HCT116 (cell line): ENCODE measurements around the gene NECTIN3. TPM values are rescaled to one million over a fixed set of nuclear protein-coding genes. Genes with fewer than 3 reads are reported as not detected.

Source experiments
- ATAC-seq: fragments of 200-7000 bp; cut with Tn5 transposase; 2 replicates; pipeline ENCODE4 v1.9.1; 2020; ENCODE audit warnings: mild to moderate bottlenecking, moderate library complexity
- BruUV-seq: library from RNA; stranded (reverse); fragments of 400-500 nt; replicated peaks from 2 replicates; lab custom pipeline; 2021; lab: Mats Ljungman, UMichigan
- CTCF ChIA-PET: fragments of 300-600 bp; sonication (Branson Sonifier 250); formaldehyde crosslinking; loops from one replicate; lab custom pipeline; 2021; ENCODE audit warnings: antibody characterized with exemption; lab: Charles Lee
- POLR2A ChIA-PET: fragments of 300-600, 350-600 bp; sonication (Branson Sonifier 250); formaldehyde crosslinking; loops from one replicate; lab custom pipeline; 2021; ENCODE audit warnings: antibody characterized with exemption; lab: Charles Lee
- RAD21 ChIA-PET, 2 experiments: fragments of 300-600 bp; sonication (Branson Sonifier 250); formaldehyde crosslinking; loops; one replicate each; lab custom pipeline; 2023; ENCODE audit warnings: low total read pairs in 2 of 2; ENCODE audit not compliant: uncharacterized antibody in 2 of 2, unreplicated experiment in 2 of 2, low non-redundant PET in 1 of 2; lab: Charles Lee
- DNase-seq: peaks from one replicate; pipeline ENCODE4 v3.0.0-alpha.2; 2010; ENCODE audit warnings: low read depth, low spot score
- H2AFZ ChIP-seq: fragments of 200-600 bp; shearing (Covaris generic), sonication (generic); 2 replicates; pipeline ENCODE4 v1.6.1; 2017; ENCODE audit warnings: low read depth, mixed run types, mixed read lengths, antibody characterized with exemption, low read length; ENCODE audit not compliant: poor library complexity, severe bottlenecking
- H3K27ac ChIP-seq: 2 replicates; pipeline ENCODE4 v1.5.1; 2012; ENCODE audit warnings: low read depth, low read length
- H3K27me3 ChIP-seq: fragments of 200-600 bp; sonication (generic); 2 replicates; pipeline ENCODE4 v1.6.1; 2016; ENCODE audit warnings: mixed run types, low read length, mixed read lengths; ENCODE audit not compliant: insufficient read depth
- H3K36me3 ChIP-seq, 2 experiments: fragments of 200-500 bp in 1 of 2; fragments of 200-600 bp in 1 of 2; sonication (Bioruptor generic) in 1 of 2; sonication (generic) in 1 of 2; 2 replicates each; pipeline versions ENCODE4 v1.5.1 to v1.6.1; 2014 to 2016; ENCODE audit warnings: low read length in 2 of 2, inconsistent platforms in 1 of 2, mixed read lengths in 1 of 2, mixed run types in 1 of 2; ENCODE audit not compliant: insufficient read depth in 2 of 2, control insufficient read depth in 1 of 2
- H3K4me1 ChIP-seq, 2 experiments: fragments of 200-600 bp in 1 of 2; sonication (generic) in 1 of 2; 2 replicates each; pipeline versions ENCODE4 v1.5.1 to v1.6.1; 2012 to 2017; ENCODE audit warnings: low read length in 2 of 2, inconsistent platforms in 1 of 2, mild to moderate bottlenecking in 1 of 2, mixed read lengths in 1 of 2, mixed run types in 1 of 2, moderate library complexity in 1 of 2; ENCODE audit not compliant: insufficient read depth in 2 of 2, control insufficient read depth in 1 of 2
- H3K4me2 ChIP-seq: fragments of 200-600 bp; sonication (generic); 2 replicates; pipeline ENCODE4 v1.6.1; 2017; ENCODE audit warnings: mixed run types, low read length, mixed read lengths
- H3K4me3 ChIP-seq, 2 experiments: fragments of 200-600 bp in 1 of 2; sonication (generic) in 1 of 2; replicated peaks in 1 of 2; 2 replicates each; pipeline ENCODE4 v1.5.1; 2011 to 2016; ENCODE audit warnings: low read length in 2 of 2, control low read depth in 1 of 2, low read depth in 1 of 2, mild to moderate bottlenecking in 1 of 2, mixed read lengths in 1 of 2, mixed run types in 1 of 2
- H3K79me2 ChIP-seq: fragments of 200-600 bp; sonication (generic); 2 replicates; pipeline ENCODE4 v1.6.1; 2017; ENCODE audit warnings: mild to moderate bottlenecking, mixed run types, low read length, moderate library complexity, mixed read lengths; ENCODE audit not compliant: insufficient read depth
- H3K9ac ChIP-seq: fragments of 200-600 bp; sonication (generic); 2 replicates; pipeline ENCODE4 v1.6.1; 2016; ENCODE audit warnings: low read length, mixed read lengths
- H3K9me2 ChIP-seq: fragments of 200-600 bp; sonication (generic), shearing (Covaris generic); 2 replicates; pipeline ENCODE4 v1.6.1; 2017; ENCODE audit warnings: mixed run types, mild to moderate bottlenecking, moderate library complexity; ENCODE audit not compliant: insufficient read depth
- H3K9me3 ChIP-seq, 2 experiments: fragments of 200-500 bp in 1 of 2; fragments of 200-600 bp in 1 of 2; sonication (Bioruptor generic) in 1 of 2; sonication (generic) in 1 of 2; 2 replicates each; pipeline ENCODE4 v1.6.1; 2014 to 2017; ENCODE audit warnings: low read length in 2 of 2, mixed read lengths in 2 of 2, inconsistent platforms in 1 of 2, low read depth in 1 of 2, mild to moderate bottlenecking in 1 of 2, mixed run types in 1 of 2, moderate library complexity in 1 of 2; ENCODE audit not compliant: control insufficient read depth in 1 of 2, insufficient read depth in 1 of 2
- H4K20me1 ChIP-seq: fragments of 200-600 bp; sonication (generic), shearing (Covaris generic); 2 replicates; pipeline ENCODE4 v1.6.1; 2017; ENCODE audit warnings: mixed run types, mild to moderate bottlenecking, moderate library complexity; ENCODE audit not compliant: insufficient read depth
- CBX3 ChIP-seq: IDR thresholded peaks from 2 replicates; pipeline ENCODE4 v1.6.1; 2012; ENCODE audit warnings: low read depth
- CEBPB ChIP-seq: IDR thresholded peaks from 2 replicates; pipeline ENCODE4 v1.6.1; 2012; ENCODE audit warnings: low read depth
- CTCF ChIP-seq, 3 experiments: fragments of 200-600 bp in 1 of 3; sonication (generic) in 1 of 3; IDR thresholded peaks in 2 of 3; conservative IDR thresholded peaks in 1 of 3; 2 replicates each; pipeline ENCODE4 v1.5.1; 2012 to 2017; ENCODE audit warnings: low read depth in 2 of 3, low read length in 2 of 3, antibody characterized with exemption in 1 of 3, borderline replicate concordance in 1 of 3, control low read depth in 1 of 3, mild to moderate bottlenecking in 1 of 3, mixed read lengths in 1 of 3, mixed run types in 1 of 3, moderate library complexity in 1 of 3; ENCODE audit not compliant: insufficient read depth in 1 of 3
- EZH2 ChIP-seq: fragments of 200-600 bp; sonication (generic); IDR thresholded peaks from 2 replicates; pipeline ENCODE4 v1.6.1; 2017; ENCODE audit warnings: antibody characterized with exemption, mixed run types
- FOSL1 ChIP-seq: IDR thresholded peaks from 2 replicates; pipeline ENCODE4 v1.6.1; 2012; ENCODE audit warnings: low read depth
- JUND ChIP-seq: IDR thresholded peaks from 2 replicates; pipeline ENCODE4 v1.6.1; 2012
- POLR2A ChIP-seq: IDR thresholded peaks from 2 replicates; pipeline ENCODE4 v1.7.0; 2011; ENCODE audit warnings: borderline replicate concordance; ENCODE audit not compliant: insufficient read depth, insufficient read length; ENCODE audit errors: extremely low read depth
- POLR2AphosphoS5 ChIP-seq: IDR thresholded peaks from 2 replicates; pipeline ENCODE4 v1.6.1; 2011; ENCODE audit warnings: mild to moderate bottlenecking, low read depth, low read length, moderate library complexity
- RAD21 ChIP-seq: IDR thresholded peaks from 2 replicates; pipeline ENCODE4 v1.6.1; 2012; ENCODE audit warnings: low read depth, mild to moderate bottlenecking
- REST ChIP-seq: IDR thresholded peaks from 2 replicates; pipeline ENCODE4 v1.6.1; 2012; ENCODE audit warnings: low read depth
- SRF ChIP-seq: IDR thresholded peaks from 2 replicates; pipeline ENCODE4 v1.6.1; 2012; ENCODE audit warnings: low read depth
- TCF7L2 ChIP-seq: IDR thresholded peaks from 2 replicates; pipeline ENCODE4 v1.7.0; 2011; ENCODE audit warnings: borderline replicate concordance, inconsistent platforms; ENCODE audit not compliant: insufficient read depth, insufficient read length; ENCODE audit errors: extremely low read depth
- ZBTB33 ChIP-seq: IDR thresholded peaks from 2 replicates; pipeline ENCODE4 v1.6.1; 2011; ENCODE audit warnings: mild to moderate bottlenecking, low read length, moderate library complexity; ENCODE audit not compliant: insufficient replicate concordance; ENCODE audit errors: extremely low read depth
- ZFX ChIP-seq: fragments of 450-650 bp; IDR thresholded peaks from 2 replicates; pipeline ENCODE4 v1.6.1; 2017
- intact Hi-C: fragments of 100-400 bp; cut with micrococcal nuclease; formaldehyde crosslinking; loops from 2 replicates; pipeline ENCODE4 v1.10.0; 2022
- total RNA-seq: library from RNA; stranded (reverse); gene quantifications from one replicate; pipeline ENCODE4 v1.2.1, GENCODE V29; 2021; ENCODE audit not compliant: unreplicated experiment

The NECTIN3 gene
- total RNA-seq, 1 experiment from 2014 or later: 93.6 TPM

DNA sequence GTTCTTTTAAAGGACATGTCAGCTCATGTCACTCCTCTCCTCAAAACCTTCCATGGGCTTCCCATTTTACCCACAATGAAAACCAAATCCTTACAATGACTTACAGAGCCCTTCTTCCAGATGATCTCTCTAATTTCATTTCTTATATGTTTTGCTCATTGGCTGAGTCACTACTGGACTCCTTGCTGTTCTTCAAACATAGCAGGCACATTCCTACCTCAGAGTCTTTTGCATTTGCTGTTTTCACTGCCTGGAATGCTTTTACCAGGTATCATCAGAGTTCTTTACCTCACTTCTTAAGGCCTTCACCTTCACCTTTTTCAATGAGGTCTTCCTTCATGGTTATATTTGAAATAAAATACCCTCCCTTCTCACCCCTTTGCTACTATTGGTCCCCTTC is 57.3 kb downstream of the NECTIN3 start:
- ChIA-PET CTCF (no interaction called here), RAD21 (no interaction called here), POLR2A (no interaction called here)
- Histone ChIP-seq H3K4me1 (no peaks in the 10 kb centered on the region), H3K4me3 (no peak overlapping the region), H3K79me2 (peaks cover 67% of the 10 kb centered on the region), H3K4me2 (no peak overlapping the region), H2AFZ (no peak overlapping the region), H3K9me2 (no peaks in the 10 kb centered on the region), H3K36me3 (peaks cover 10 to 22% of the 10 kb centered on the region in 2 experiments; a peak in 3 of 4 replicates), H3K9ac (no peak overlapping the region), H4K20me1 (no peaks in the 10 kb centered on the region), H3K27me3 (no peaks in the 10 kb centered on the region), H3K27ac (no peak overlapping the region; the same call in 1 of the 2 replicates), H3K9me3 (no peaks in the 10 kb centered on the region)
- DNase-seq: no peak
- no peak for ATAC-seq
- TF ChIP-seq POLR2AphosphoS5 (no peak), FOSL1 (no peak)
- intact Hi-C loops: no loop called here
- BruUV-seq: no TSS peak

DNA sequence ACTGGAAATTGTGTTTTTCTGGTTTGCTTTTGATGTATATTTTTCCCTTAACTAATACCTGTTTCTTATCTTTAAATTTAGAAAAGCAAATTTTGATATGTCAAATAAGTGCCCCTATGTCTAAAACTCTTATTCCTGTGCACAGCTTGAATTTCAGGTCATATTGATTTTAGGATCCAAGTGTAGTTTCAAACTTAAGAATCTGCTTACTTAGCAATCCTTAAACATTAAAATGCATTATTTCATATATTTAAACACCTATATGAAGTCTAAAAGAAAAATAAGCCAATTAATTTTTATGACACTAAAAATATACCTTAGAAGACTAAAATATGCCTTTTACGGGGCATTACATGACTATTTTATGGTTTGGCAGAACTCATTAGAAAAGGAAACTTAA is 59.2 kb downstream of the NECTIN3 start:
- RAD21 ChIA-PET: no interaction called here
- ATAC-seq: no peak
- Histone ChIP-seq H3K79me2 (peaks cover 51% of the 10 kb centered on the region), H3K4me1 (no peaks in the 10 kb centered on the region), H3K4me3 (no peak overlapping the region), H3K27ac (no peak overlapping the region), H3K36me3 (peaks cover 10 to 21% of the 10 kb centered on the region in 2 experiments; a peak in 3 of 4 replicates), H2AFZ (no peak overlapping the region), H3K9me3 (no peaks in the 10 kb centered on the region), H3K9me2 (no peaks in the 10 kb centered on the region), H3K4me2 (no peak overlapping the region), H3K27me3 (no peaks in the 10 kb centered on the region), H4K20me1 (no peaks in the 10 kb centered on the region), H3K9ac (no peak overlapping the region)
- intact Hi-C loops: no loop called here
- DNase-seq: no peak
- POLR2A ChIA-PET: no interaction called here
- BruUV-seq: no TSS peak
- CTCF ChIA-PET: no interaction called here
- TF ChIP-seq REST: no peak
- TF ChIP-seq ZBTB33: no peak
- TF ChIP-seq ZFX: no peak
- TF ChIP-seq SRF: no peak
- TF ChIP-seq CTCF (IDR thresholded peaks at IDR 0.05 in 2 of 3, conservative IDR thresholded peaks at IDR 0.05 in 1 of 3; ENCODE audit: borderline replicate concordance in 1 of 3, insufficient read depth in 1 of 3, low read depth in 2 of 3, low read length in 2 of 3): no peak
- TF ChIP-seq TCF7L2: no peak
- TF ChIP-seq JUND: no peak
- TF ChIP-seq CBX3: no peak
- TF ChIP-seq RAD21: no peak
- no peak for TF ChIP-seq CEBPB
- TF ChIP-seq POLR2A: no peak
- TF ChIP-seq POLR2AphosphoS5: no peak
- TF ChIP-seq FOSL1: no peak
- no peak for TF ChIP-seq EZH2
